ENCODE data around the gene PGAP1.

DNA sequence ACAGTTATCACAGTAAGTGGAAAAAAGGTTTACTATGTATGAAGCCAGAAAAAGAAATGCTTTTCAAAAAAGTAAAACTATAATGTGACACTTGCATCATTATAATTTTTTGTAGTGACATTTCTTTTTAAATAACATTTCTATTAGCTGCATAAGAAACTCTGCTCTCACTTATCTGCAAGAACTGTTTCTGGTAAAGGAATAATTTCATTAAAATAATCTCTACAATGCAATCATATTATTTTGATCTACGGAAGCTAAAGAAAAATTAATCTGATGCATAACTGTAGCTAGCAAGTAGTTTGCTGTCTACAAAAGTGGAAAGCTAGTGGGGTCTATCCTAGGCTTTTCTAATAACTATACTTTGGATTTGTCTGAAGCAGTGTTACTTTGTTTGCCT is 50.1 kb downstream of the PGAP1 start:
- TF ChIP-seq, protein P1, sequence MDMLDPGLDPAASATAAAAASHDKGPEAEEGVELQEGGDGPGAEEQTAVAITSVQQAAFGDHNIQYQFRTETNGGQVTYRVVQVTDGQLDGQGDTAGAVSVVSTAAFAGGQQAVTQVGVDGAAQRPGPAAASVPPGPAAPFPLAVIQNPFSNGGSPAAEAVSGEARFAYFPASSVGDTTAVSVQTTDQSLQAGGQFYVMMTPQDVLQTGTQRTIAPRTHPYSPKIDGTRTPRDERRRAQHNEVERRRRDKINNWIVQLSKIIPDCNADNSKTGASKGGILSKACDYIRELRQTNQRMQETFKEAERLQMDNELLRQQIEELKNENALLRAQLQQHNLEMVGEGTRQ (CRISPR knock-in tag; IDR thresholded peaks at IDR 0.05) = no peak
- TF ChIP-seq, protein P2, sequence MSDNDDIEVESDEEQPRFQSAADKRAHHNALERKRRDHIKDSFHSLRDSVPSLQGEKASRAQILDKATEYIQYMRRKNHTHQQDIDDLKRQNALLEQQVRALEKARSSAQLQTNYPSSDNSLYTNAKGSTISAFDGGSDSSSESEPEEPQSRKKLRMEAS (CRISPR knock-in tag; IDR thresholded peaks at IDR 0.05) = no peak
- TF ChIP-seq NR3C1 (CRISPR knock-in tag; conservative IDR thresholded peaks at IDR 0.05; ENCODE audit: low read depth) (no peak), ZNF232 (CRISPR knock-in tag; IDR thresholded peaks at IDR 0.05) (no peak), CBFB (CRISPR knock-in tag; IDR thresholded peaks at IDR 0.05; ENCODE audit: low read depth) (no peak), CREB1 (CRISPR knock-in tag; IDR thresholded peaks at IDR 0.05) (no peak), NR2C2 (CRISPR knock-in tag; IDR thresholded peaks at IDR 0.05) (no peak), IRF2 (CRISPR knock-in tag; IDR thresholded peaks at IDR 0.05; ENCODE audit: borderline replicate concordance, low read depth) (no peak), FOXP1 (CRISPR knock-in tag; IDR thresholded peaks at IDR 0.05; ENCODE audit: borderline replicate concordance) (no peak), CREM (CRISPR knock-in tag; IDR thresholded peaks at IDR 0.05) (no peak)
- TF ChIP-seq, protein P3, sequence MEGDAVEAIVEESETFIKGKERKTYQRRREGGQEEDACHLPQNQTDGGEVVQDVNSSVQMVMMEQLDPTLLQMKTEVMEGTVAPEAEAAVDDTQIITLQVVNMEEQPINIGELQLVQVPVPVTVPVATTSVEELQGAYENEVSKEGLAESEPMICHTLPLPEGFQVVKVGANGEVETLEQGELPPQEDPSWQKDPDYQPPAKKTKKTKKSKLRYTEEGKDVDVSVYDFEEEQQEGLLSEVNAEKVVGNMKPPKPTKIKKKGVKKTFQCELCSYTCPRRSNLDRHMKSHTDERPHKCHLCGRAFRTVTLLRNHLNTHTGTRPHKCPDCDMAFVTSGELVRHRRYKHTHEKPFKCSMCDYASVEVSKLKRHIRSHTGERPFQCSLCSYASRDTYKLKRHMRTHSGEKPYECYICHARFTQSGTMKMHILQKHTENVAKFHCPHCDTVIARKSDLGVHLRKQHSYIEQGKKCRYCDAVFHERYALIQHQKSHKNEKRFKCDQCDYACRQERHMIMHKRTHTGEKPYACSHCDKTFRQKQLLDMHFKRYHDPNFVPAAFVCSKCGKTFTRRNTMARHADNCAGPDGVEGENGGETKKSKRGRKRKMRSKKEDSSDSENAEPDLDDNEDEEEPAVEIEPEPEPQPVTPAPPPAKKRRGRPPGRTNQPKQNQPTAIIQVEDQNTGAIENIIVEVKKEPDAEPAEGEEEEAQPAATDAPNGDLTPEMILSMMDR (IDR thresholded peaks at IDR 0.05) = no peak
- TF ChIP-seq, protein P4, sequence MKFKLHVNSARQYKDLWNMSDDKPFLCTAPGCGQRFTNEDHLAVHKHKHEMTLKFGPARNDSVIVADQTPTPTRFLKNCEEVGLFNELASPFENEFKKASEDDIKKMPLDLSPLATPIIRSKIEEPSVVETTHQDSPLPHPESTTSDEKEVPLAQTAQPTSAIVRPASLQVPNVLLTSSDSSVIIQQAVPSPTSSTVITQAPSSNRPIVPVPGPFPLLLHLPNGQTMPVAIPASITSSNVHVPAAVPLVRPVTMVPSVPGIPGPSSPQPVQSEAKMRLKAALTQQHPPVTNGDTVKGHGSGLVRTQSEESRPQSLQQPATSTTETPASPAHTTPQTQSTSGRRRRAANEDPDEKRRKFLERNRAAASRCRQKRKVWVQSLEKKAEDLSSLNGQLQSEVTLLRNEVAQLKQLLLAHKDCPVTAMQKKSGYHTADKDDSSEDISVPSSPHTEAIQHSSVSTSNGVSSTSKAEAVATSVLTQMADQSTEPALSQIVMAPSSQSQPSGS (CRISPR knock-in tag; IDR thresholded peaks at IDR 0.05; ENCODE audit: borderline replicate concordance, low read depth) = no peak
- TF ChIP-seq, protein P5, sequence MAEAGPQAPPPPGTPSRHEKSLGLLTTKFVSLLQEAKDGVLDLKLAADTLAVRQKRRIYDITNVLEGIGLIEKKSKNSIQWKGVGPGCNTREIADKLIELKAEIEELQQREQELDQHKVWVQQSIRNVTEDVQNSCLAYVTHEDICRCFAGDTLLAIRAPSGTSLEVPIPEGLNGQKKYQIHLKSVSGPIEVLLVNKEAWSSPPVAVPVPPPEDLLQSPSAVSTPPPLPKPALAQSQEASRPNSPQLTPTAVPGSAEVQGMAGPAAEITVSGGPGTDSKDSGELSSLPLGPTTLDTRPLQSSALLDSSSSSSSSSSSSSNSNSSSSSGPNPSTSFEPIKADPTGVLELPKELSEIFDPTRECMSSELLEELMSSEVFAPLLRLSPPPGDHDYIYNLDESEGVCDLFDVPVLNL (CRISPR knock-in tag; IDR thresholded peaks at IDR 0.05; ENCODE audit: borderline replicate concordance, low read depth) = no peak

Measured in WTC11 (cell line).